Measurements from ENCODE around the gene ENC1. TPM values are rescaled to one million over a fixed set of nuclear protein-coding genes. Genes with fewer than 3 reads are reported as not detected.

ENC1 gene
- total RNA-seq, 4 donors from 2014 or later, result 6.4 to 19.4 (median 13.0) TPM

- Histone ChIP-seq H3K9me3 (no peaks in the 10 kb centered on the region), H3K4me3 (no peak overlapping the region), H3K27me3 (no peaks in the 10 kb centered on the region), H3K27ac (no peak overlapping the region), H3K4me1 (no peaks in the 10 kb centered on the region), H3K36me3 (no peaks in the 10 kb centered on the region)
- TF ChIP-seq POLR2AphosphoS5 (IDR thresholded peaks at IDR 0.05) (no peak), POLR2A (IDR thresholded peaks at IDR 0.05) (no peak), EP300 (IDR thresholded peaks at IDR 0.05) (no peak), CTCF (IDR thresholded peaks at IDR 0.05) (no peak)
- DNase-seq (ENCODE audit: low spot score in 2 of 2), result no peak
- WGBS, result 56% methylated on average over 5 of the region's 5 CpGs
These were observed 24.0 kb upstream of the ENC1 start for GRCh38 chr5:74664551-74664950.

- Histone ChIP-seq H3K9me3 (no peaks in the 10 kb centered on the region), H3K27ac (no peak overlapping the region), H3K27me3 (no peaks in the 10 kb centered on the region), H3K4me1 (no peaks in the 10 kb centered on the region), H3K36me3 (no peaks in the 10 kb centered on the region), H3K4me3 (no peak overlapping the region)
- TF ChIP-seq CTCF (IDR thresholded peaks at IDR 0.05), result no peak
- no peak for TF ChIP-seq POLR2A (IDR thresholded peaks at IDR 0.05)
- no peak for TF ChIP-seq EP300 (IDR thresholded peaks at IDR 0.05)
- no peak for TF ChIP-seq POLR2AphosphoS5 (IDR thresholded peaks at IDR 0.05)
- no peak for DNase-seq (ENCODE audit: low spot score in 2 of 2)
- 89% methylated on average over 5 of the region's 5 CpGs for WGBS
These were observed 20.3 kb upstream of the ENC1 start for GRCh38 chr5:74660873-74661272.

GRCh38 chr5:74660140-74660539, 19.6 kb upstream of the ENC1 start:
- WGBS, result 50% methylated on average over 1 of the region's 1 CpG
- H3K36me3 ChIP-seq, result no peaks in the 10 kb centered on the region
- H3K27me3 ChIP-seq, result no peaks in the 10 kb centered on the region
- no peaks in the 10 kb centered on the region for H3K9me3 ChIP-seq
- H3K4me3 ChIP-seq, result no peak overlapping the region
- TF ChIP-seq POLR2AphosphoS5 (IDR thresholded peaks at IDR 0.05), result no peak
- TF ChIP-seq CTCF (IDR thresholded peaks at IDR 0.05), result no peak
- TF ChIP-seq EP300 (IDR thresholded peaks at IDR 0.05), result no peak
- no peak for TF ChIP-seq POLR2A (IDR thresholded peaks at IDR 0.05)
- no peaks in the 10 kb centered on the region for H3K4me1 ChIP-seq
- no peak overlapping the region for H3K27ac ChIP-seq
- DNase-seq (ENCODE audit: low spot score in 2 of 2), result no peak

- H3K27me3 ChIP-seq, result no peaks in the 10 kb centered on the region
- WGBS, result 86% methylated on average over 3 of the region's 3 CpGs
- TF ChIP-seq EP300 (IDR thresholded peaks at IDR 0.05) (no peak), CTCF (IDR thresholded peaks at IDR 0.05) (no peak), POLR2AphosphoS5 (IDR thresholded peaks at IDR 0.05) (no peak), POLR2A (IDR thresholded peaks at IDR 0.05) (no peak)
- no peaks in the 10 kb centered on the region for H3K4me1 ChIP-seq
- H3K27ac ChIP-seq, result no peak overlapping the region
- no peak overlapping the region for H3K4me3 ChIP-seq
- no peaks in the 10 kb centered on the region for H3K9me3 ChIP-seq
- no peaks in the 10 kb centered on the region for H3K36me3 ChIP-seq
- DNase-seq (ENCODE audit: low spot score in 2 of 2), result no peak
These were observed 18.6 kb upstream of the ENC1 start for GRCh38 chr5:74659172-74659571.

- Histone ChIP-seq H3K4me1 (no peaks in the 10 kb centered on the region), H3K36me3 (no peaks in the 10 kb centered on the region), H3K27me3 (no peaks in the 10 kb centered on the region), H3K9me3 (no peaks in the 10 kb centered on the region), H3K27ac (no peak overlapping the region), H3K4me3 (no peak overlapping the region)
- TF ChIP-seq POLR2AphosphoS5 (IDR thresholded peaks at IDR 0.05), result no peak
- no peak for TF ChIP-seq POLR2A (IDR thresholded peaks at IDR 0.05)
- TF ChIP-seq CTCF (IDR thresholded peaks at IDR 0.05), result no peak
- TF ChIP-seq EP300 (IDR thresholded peaks at IDR 0.05), result no peak
- WGBS, result 85% methylated on average over 2 of the region's 2 CpGs
- DNase-seq (ENCODE audit: low spot score in 2 of 2), result no peak
These were observed 16.6 kb upstream of the ENC1 start for GRCh38 chr5:74657165-74657564.

All from suprapubic skin (tissue), 4 donors.